HG03457 (cell line): Measurements from ENCODE around the gene DLEC1.

Experiments
- ATAC-seq: cut with Tn5 transposase; IDR thresholded peaks from one replicate; pipeline ENCODE4 v1.9.1; 2021; ENCODE audit warnings: moderate number of reproducible peaks; ENCODE audit not compliant: unreplicated experiment

Gene DLEC1

GRCh38 chr3:38000965-38001455, 38.0 kb upstream of the DLEC1 start:
- no peak for ATAC-seq

GRCh38 chr3:38001456-38002081, 37.4 kb upstream of the DLEC1 start:
- no peak for ATAC-seq

- no peak for ATAC-seq
Observed at GRCh38 chr3:38002291-38002876, 36.6 kb upstream of the DLEC1 start.

GRCh38 chr3:38002940-38003339, 36.1 kb upstream of the DLEC1 start:
- no peak for ATAC-seq

GRCh38 chr3:38003371-38003816, 35.6 kb upstream of the DLEC1 start:
- no peak for ATAC-seq

- ATAC-seq = no peak
Observed at GRCh38 chr3:38003817-38004414, 35.1 kb upstream of the DLEC1 start.

GRCh38 chr3:38004415-38005075, 34.5 kb upstream of the DLEC1 start:
- no peak for ATAC-seq

- no peak for ATAC-seq
Observed at GRCh38 chr3:38005076-38006020, 33.7 kb upstream of the DLEC1 start.

- no peak for ATAC-seq
Observed at GRCh38 chr3:38006031-38006430, 33.0 kb upstream of the DLEC1 start.

GRCh38 chr3:38006445-38006995, 32.5 kb upstream of the DLEC1 start:
- ATAC-seq = no peak

GRCh38 chr3:38007754-38008090, 31.3 kb upstream of the DLEC1 start:
- ATAC-seq = no peak

GRCh38 chr3:38008191-38008701, 30.8 kb upstream of the DLEC1 start:
- ATAC-seq = no peak

- ATAC-seq = no peak
Observed at GRCh38 chr3:38008971-38009580, 29.9 kb upstream of the DLEC1 start.

- no peak for ATAC-seq
Observed at GRCh38 chr3:38009807-38010591, 29.0 kb upstream of the DLEC1 start.

GRCh38 chr3:38011111-38011510, 27.9 kb upstream of the DLEC1 start:
- no peak for ATAC-seq

- ATAC-seq = no peak
Observed at GRCh38 chr3:38015485-38015884, 23.5 kb upstream of the DLEC1 start.

GRCh38 chr3:38015984-38016383, 23.0 kb upstream of the DLEC1 start:
- no peak for ATAC-seq

GRCh38 chr3:38016410-38016809, 22.6 kb upstream of the DLEC1 start:
- ATAC-seq = no peak

GRCh38 chr3:38016847-38017444, 22.1 kb upstream of the DLEC1 start:
- no peak for ATAC-seq
